Measurements from ENCODE around the gene DDIT4. TPM values are rescaled to one million over a fixed set of nuclear protein-coding genes. Genes with fewer than 3 reads are reported as not detected.

DDIT4 gene
- total and polyA plus RNA-seq, 2 experiments from 2014 or later = 114 to 136 TPM

- H3F3A ChIP-seq (replicated peaks; ENCODE audit: low read depth) = peaks cover 4% of the 10 kb centered on the region; the same call in 1 of the 2 replicates
- H3K4me3 ChIP-seq = no peak overlapping the region
- H3K27me3 ChIP-seq (ENCODE audit: insufficient read depth) = no peaks in the 10 kb centered on the region
- peaks cover 8% of the 10 kb centered on the region for H3K27me3 Mint-ChIP-seq (ENCODE audit: insufficient read depth, low read depth, poor library complexity)
- ATAC-seq (no peak), DNase-seq (ENCODE audit: low spot score) (no peak)
- H3K27ac ChIP-seq (ENCODE audit: low read depth) = no peak overlapping the region
- no peaks in the 10 kb centered on the region for H3K79me2 ChIP-seq (replicated peaks; ENCODE audit: insufficient read depth)
- H3K36me3 ChIP-seq (ENCODE audit: insufficient read depth) = no peaks in the 10 kb centered on the region
- peaks cover 14% of the 10 kb centered on the region for H3K4me1 Mint-ChIP-seq
- TF ChIP-seq, protein P1, sequence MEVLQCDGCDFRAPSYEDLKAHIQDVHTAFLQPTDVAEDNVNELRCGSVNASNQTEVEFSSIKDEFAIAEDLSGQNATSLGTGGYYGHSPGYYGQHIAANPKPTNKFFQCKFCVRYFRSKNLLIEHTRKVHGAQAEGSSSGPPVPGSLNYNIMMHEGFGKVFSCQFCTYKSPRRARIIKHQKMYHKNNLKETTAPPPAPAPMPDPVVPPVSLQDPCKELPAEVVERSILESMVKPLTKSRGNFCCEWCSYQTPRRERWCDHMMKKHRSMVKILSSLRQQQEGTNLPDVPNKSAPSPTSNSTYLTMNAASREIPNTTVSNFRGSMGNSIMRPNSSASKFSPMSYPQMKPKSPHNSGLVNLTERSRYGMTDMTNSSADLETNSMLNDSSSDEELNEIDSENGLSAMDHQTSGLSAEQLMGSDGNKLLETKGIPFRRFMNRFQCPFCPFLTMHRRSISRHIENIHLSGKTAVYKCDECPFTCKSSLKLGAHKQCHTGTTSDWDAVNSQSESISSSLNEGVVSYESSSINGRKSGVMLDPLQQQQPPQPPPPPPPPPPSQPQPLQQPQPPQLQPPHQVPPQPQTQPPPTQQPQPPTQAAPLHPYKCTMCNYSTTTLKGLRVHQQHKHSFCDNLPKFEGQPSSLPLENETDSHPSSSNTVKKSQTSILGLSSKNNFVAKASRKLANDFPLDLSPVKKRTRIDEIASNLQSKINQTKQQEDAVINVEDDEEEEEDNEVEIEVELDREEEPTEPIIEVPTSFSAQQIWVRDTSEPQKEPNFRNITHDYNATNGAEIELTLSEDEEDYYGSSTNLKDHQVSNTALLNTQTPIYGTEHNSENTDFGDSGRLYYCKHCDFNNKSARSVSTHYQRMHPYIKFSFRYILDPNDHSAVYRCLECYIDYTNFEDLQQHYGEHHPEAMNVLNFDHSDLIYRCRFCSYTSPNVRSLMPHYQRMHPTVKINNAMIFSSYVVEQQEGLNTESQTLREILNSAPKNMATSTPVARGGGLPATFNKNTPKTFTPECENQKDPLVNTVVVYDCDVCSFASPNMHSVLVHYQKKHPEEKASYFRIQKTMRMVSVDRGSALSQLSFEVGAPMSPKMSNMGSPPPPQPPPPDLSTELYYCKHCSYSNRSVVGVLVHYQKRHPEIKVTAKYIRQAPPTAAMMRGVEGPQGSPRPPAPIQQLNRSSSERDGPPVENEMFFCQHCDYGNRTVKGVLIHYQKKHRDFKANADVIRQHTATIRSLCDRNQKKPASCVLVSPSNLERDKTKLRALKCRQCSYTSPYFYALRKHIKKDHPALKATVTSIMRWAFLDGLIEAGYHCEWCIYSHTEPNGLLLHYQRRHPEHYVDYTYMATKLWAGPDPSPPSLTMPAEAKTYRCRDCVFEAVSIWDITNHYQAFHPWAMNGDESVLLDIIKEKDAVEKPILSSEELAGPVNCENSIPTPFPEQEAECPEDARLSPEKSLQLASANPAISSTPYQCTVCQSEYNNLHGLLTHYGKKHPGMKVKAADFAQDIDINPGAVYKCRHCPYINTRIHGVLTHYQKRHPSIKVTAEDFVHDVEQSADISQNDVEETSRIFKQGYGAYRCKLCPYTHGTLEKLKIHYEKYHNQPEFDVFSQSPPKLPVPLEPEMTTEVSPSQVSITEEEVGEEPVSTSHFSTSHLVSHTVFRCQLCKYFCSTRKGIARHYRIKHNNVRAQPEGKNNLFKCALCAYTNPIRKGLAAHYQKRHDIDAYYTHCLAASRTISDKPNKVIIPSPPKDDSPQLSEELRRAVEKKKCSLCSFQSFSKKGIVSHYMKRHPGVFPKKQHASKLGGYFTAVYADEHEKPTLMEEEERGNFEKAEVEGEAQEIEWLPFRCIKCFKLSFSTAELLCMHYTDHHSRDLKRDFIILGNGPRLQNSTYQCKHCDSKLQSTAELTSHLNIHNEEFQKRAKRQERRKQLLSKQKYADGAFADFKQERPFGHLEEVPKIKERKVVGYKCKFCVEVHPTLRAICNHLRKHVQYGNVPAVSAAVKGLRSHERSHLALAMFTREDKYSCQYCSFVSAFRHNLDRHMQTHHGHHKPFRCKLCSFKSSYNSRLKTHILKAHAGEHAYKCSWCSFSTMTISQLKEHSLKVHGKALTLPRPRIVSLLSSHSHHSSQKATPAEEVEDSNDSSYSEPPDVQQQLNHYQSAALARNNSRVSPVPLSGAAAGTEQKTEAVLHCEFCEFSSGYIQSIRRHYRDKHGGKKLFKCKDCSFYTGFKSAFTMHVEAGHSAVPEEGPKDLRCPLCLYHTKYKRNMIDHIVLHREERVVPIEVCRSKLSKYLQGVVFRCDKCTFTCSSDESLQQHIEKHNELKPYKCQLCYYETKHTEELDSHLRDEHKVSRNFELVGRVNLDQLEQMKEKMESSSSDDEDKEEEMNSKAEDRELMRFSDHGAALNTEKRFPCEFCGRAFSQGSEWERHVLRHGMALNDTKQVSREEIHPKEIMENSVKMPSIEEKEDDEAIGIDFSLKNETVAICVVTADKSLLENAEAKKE (CRISPR knock-in tag; IDR thresholded peaks at IDR 0.05) = no peak
- TF ChIP-seq ZNF114 (CRISPR knock-in tag; IDR thresholded peaks at IDR 0.05) = no peak
- TF ChIP-seq REST (IDR thresholded peaks at IDR 0.05; ENCODE audit: unreplicated experiment) = no peak
- TF ChIP-seq, protein P2, sequence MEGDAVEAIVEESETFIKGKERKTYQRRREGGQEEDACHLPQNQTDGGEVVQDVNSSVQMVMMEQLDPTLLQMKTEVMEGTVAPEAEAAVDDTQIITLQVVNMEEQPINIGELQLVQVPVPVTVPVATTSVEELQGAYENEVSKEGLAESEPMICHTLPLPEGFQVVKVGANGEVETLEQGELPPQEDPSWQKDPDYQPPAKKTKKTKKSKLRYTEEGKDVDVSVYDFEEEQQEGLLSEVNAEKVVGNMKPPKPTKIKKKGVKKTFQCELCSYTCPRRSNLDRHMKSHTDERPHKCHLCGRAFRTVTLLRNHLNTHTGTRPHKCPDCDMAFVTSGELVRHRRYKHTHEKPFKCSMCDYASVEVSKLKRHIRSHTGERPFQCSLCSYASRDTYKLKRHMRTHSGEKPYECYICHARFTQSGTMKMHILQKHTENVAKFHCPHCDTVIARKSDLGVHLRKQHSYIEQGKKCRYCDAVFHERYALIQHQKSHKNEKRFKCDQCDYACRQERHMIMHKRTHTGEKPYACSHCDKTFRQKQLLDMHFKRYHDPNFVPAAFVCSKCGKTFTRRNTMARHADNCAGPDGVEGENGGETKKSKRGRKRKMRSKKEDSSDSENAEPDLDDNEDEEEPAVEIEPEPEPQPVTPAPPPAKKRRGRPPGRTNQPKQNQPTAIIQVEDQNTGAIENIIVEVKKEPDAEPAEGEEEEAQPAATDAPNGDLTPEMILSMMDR (conservative IDR thresholded peaks at IDR 0.05; ENCODE audit: low read depth in 2 of 2) = no peak
- no peak for TF ChIP-seq POLR2AphosphoS5 (IDR thresholded peaks at IDR 0.05; ENCODE audit: low read depth)
- TF ChIP-seq JUNB (IDR thresholded peaks at IDR 0.05; ENCODE audit: unreplicated experiment) = no peak
- no peak for TF ChIP-seq CREB1 (CRISPR knock-in tag; IDR thresholded peaks at IDR 0.05; ENCODE audit: low read depth)
- no peak for TF ChIP-seq ETS1 (IDR thresholded peaks at IDR 0.05)
- TF ChIP-seq NANOG (IDR thresholded peaks at IDR 0.05; ENCODE audit: borderline replicate concordance) = no peak
- peaks cover 12% of the 10 kb centered on the region for H3K36me3 Mint-ChIP-seq (ENCODE audit: low read depth)
- H3K27ac Mint-ChIP-seq = no peak overlapping the region
- no peak overlapping the region for H3K4me3 Mint-ChIP-seq
- no peak overlapping the region for H2AFZ ChIP-seq
- H3K4me2 ChIP-seq = no peak overlapping the region
- H3K4me1 ChIP-seq (ENCODE audit: insufficient read depth) = no peaks in the 10 kb centered on the region
- no peaks in the 10 kb centered on the region for H3K9me3 Mint-ChIP-seq
- 0 out of 2 replicates have a peak, but pooled peaks cover 2% of the 10 kb centered on the region for H4K20me1 ChIP-seq (replicated peaks; ENCODE audit: insufficient read depth)
- H3K9me2 ChIP-seq (ENCODE audit: insufficient read depth) = no peaks in the 10 kb centered on the region
Measured at GRCh38 chr10:72240371-72240770, 33.4 kb upstream of the DDIT4 start.

All from GM23338 (cell line).